Osteocyte (in vitro differentiated cells): ENCODE measurements around the gene SLC17A9. TPM values are rescaled to one million over a fixed set of nuclear protein-coding genes. Genes with fewer than 3 reads are reported as not detected.

Experiments used
- DNase-seq: peaks from one replicate; pipeline ENCODE4 v3.0.0; 2021; ENCODE audit warnings: mixed read lengths; ENCODE audit not compliant: unreplicated experiment; ENCODE audit errors: extremely low spot score
- H3K27ac Mint-ChIP-seq: one replicate; pipeline ENCODE4 v1.8.0; 2021; ENCODE audit warnings: mild to moderate bottlenecking, mixed read lengths; ENCODE audit not compliant: unreplicated experiment
- H3K27me3 Mint-ChIP-seq: one replicate; pipeline ENCODE4 v1.8.0; 2021; ENCODE audit warnings: mixed read lengths; ENCODE audit not compliant: unreplicated experiment
- H3K36me3 Mint-ChIP-seq: one replicate; pipeline ENCODE4 v1.8.0; 2021; ENCODE audit warnings: mixed read lengths; ENCODE audit not compliant: unreplicated experiment
- H3K4me1 Mint-ChIP-seq: one replicate; pipeline ENCODE4 v1.8.0; 2021; ENCODE audit warnings: mixed read lengths; ENCODE audit not compliant: unreplicated experiment
- H3K4me3 Mint-ChIP-seq: one replicate; pipeline ENCODE4 v1.8.0; 2021; ENCODE audit warnings: mild to moderate bottlenecking, moderate library complexity, mixed read lengths; ENCODE audit not compliant: unreplicated experiment
- H3K9me3 Mint-ChIP-seq: one replicate; pipeline ENCODE4 v1.8.0; 2021; ENCODE audit warnings: mixed read lengths; ENCODE audit not compliant: unreplicated experiment
- total RNA-seq: library from RNA; stranded (reverse); gene quantifications from 2 replicates; pipeline ENCODE4 v1.2.1, GENCODE V29; 2021
- TF ChIP-seq, protein P1 (sequence below): fragments of 200-600 bp; sonication (generic); IDR thresholded peaks from 2 replicates; pipeline ENCODE4 v1.5.0; 2021; ENCODE audit warnings: antibody characterized with exemption, mild to moderate bottlenecking, moderate library complexity

Gene SLC17A9
- total RNA-seq, 1 donor from 2014 or later: not detected

DNA sequence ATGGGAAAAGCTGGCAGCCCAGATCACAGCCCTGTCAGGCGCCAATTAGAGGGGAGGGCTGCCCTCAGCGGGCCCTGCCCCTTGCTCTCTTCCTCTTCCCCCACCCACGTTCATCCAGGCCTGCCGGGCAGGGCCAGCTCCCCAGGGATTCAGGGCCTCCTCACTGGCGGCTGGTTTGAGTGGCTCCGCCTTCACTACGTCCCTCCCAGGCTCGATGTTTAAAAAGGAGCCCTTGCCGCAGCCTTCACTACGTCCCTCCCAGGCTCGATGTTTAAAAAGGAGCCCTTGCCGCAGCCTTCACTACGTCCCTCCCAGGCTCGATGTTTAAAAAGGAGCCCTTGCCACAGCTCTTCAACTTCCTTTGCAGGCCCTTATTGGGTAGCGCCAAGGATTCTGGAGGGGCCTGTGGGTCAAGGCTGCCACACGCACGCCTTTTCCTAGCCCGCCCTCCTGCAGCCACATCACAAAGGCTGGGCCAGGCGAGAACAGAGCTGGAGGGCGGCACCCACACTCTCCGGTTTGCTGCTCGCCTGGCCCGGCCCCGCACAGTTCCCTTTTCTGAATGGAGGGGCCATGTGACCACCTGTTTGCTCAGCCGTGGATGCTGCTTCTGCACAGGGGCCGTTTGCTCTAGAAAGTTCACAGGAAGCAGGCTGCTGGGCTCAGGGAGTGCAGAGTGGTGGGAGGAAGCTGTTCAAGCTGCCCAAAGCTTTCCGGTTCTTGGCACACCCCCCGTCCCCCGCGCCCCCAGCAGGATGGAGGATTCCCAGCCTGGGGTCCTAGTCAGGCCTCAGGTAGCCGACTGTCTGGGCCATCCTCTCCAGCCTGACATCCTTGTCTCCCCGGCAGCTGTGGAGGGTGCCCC lies 1.6 kb downstream of the SLC17A9 start:
- H3K4me3 Mint-ChIP-seq: no peak overlapping the region
- no peak overlapping the region for H3K27ac Mint-ChIP-seq
- no peaks in the 10 kb centered on the region for H3K9me3 Mint-ChIP-seq
- TF ChIP-seq, protein P1, sequence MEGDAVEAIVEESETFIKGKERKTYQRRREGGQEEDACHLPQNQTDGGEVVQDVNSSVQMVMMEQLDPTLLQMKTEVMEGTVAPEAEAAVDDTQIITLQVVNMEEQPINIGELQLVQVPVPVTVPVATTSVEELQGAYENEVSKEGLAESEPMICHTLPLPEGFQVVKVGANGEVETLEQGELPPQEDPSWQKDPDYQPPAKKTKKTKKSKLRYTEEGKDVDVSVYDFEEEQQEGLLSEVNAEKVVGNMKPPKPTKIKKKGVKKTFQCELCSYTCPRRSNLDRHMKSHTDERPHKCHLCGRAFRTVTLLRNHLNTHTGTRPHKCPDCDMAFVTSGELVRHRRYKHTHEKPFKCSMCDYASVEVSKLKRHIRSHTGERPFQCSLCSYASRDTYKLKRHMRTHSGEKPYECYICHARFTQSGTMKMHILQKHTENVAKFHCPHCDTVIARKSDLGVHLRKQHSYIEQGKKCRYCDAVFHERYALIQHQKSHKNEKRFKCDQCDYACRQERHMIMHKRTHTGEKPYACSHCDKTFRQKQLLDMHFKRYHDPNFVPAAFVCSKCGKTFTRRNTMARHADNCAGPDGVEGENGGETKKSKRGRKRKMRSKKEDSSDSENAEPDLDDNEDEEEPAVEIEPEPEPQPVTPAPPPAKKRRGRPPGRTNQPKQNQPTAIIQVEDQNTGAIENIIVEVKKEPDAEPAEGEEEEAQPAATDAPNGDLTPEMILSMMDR: no peak
- no peaks in the 10 kb centered on the region for H3K27me3 Mint-ChIP-seq
- no peak for DNase-seq
- peaks cover 9% of the 10 kb centered on the region for H3K4me1 Mint-ChIP-seq
- peaks cover 8% of the 10 kb centered on the region for H3K36me3 Mint-ChIP-seq

DNA sequence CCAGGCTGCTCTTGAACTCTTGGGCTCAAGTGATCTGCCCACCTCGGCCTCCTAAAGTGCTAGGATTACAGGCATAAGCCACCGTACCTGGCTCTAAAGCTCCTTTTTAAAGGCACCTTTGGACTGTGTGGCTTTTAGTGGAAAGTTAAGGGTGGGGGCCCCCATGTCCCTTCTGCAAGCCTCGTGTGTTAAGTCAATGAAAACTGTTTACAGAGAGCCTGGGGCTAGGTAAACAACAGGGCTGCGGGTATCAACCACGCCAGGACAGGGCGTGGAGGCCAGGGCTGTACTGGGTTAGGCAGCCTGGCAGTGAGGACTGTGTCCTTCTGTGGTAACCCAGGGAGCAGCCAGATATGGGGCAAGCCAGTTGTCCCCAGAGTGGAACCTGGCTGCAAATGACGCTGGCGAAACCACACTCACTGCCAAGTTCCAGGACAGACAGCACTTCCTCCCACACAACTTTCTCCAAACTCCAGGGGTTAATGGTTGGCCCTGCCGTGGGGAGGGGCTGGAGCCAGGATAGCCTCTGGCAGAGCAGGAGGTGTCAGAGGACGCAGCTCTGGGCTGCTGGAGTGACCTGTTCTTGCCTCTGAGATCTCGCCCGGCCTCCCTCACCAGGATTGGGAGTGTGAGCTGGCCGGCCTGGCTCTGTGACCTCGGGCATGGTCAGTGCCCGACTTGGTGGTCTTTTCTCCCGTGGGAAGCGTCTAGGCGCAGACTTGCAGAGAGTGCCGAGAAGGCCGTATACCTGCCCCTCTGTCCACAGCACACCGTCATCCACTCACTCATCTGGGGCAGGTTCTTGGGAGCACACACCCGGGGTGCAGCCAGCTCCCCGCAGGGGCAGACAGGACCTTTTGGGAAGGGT lies 3.2 kb downstream of the SLC17A9 start:
- H3K4me1 Mint-ChIP-seq: peaks cover 9% of the 10 kb centered on the region
- H3K36me3 Mint-ChIP-seq: no peaks in the 10 kb centered on the region
- no peaks in the 10 kb centered on the region for H3K27me3 Mint-ChIP-seq
- no peak for DNase-seq
- TF ChIP-seq, protein P1: no peak
- no peak overlapping the region for H3K4me3 Mint-ChIP-seq
- no peak overlapping the region for H3K27ac Mint-ChIP-seq
- no peaks in the 10 kb centered on the region for H3K9me3 Mint-ChIP-seq

DNA sequence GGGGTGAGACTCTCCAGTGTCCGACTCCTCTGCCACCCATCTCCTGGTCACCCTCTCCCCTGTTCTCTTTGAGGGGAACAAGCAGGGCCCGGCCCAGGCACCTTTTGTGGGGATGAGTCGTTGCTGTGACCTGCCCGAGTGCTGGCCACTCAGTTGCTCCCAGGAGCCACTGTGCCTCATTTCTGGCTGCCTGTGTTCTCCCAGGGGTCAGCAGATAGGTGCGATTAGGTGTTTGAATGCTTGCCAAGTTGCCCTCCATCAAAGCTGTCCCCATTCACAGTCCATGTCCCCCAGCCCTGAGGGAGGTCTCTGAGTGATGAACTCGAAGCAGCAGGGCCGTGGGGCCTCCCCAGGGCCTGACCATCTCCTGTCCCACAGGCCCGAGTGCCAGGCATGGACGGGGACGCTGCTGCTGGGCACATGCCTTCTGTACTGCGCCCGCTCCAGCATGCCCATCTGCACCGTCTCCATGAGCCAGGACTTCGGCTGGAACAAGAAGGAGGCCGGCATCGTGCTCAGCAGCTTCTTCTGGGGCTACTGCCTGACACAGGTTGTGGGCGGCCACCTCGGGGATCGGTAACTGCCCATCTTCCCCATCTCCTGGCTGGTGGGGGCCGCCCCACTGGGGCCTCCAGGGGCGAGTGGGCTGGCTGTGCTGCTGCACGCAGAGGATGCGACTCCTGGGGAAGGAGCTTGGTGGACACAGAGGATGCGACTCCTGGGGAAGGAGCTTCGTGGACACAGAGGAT lies 4.1 kb downstream of the SLC17A9 start:
- Mint-ChIP-seq H3K9me3 (no peaks in the 10 kb centered on the region), H3K4me1 (peaks cover 9% of the 10 kb centered on the region), H3K36me3 (no peaks in the 10 kb centered on the region), H3K4me3 (no peak overlapping the region), H3K27me3 (no peaks in the 10 kb centered on the region), H3K27ac (no peak overlapping the region)
- TF ChIP-seq, protein P1: no peak
- no peak for DNase-seq

DNA sequence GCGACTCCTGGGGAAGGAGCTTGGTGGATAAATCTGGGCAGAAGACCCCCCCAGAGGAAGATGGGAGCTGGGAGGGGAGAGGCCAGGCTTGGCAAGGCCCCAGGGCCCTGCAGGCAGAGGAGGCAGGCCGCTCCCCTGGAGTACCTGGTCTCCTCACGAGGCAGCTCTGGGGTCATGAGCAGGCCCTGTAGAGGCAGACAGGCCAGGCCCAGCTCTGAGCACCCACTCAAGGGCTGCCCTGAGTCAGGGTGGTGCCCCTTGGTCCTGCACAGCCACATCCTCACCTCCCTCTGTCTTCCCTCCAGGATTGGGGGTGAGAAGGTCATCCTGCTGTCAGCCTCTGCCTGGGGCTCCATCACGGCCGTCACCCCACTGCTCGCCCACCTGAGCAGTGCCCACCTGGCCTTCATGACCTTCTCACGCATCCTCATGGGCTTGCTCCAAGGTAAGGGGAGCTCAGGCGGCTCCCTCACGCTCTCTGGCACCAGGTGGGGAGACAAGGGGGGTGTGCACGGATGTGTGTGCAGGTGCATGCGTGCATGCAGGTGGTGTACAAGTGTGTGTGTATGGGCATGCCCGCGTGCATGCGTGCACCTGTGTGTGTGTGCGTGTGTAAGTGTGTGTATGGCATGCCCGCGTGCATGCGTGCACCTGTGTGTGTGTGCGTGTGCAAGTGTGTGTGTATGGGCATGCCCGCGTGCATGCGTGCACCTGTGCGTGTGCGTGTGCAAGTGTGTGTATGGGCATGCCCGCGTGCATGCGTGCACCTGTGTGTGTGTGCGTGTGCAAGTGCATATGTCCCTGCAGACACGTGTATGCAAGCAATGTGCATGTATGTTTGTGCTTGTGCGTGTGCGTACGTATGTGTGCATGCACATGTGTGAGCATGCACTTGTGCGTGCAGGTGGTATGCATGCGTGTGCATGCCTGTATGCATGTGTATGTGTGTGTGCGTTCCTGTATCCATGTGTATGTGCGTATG lies 4.9 kb downstream of the SLC17A9 start:
- Mint-ChIP-seq H3K4me1 (peaks cover 9% of the 10 kb centered on the region), H3K4me3 (no peak overlapping the region), H3K27ac (no peak overlapping the region), H3K36me3 (no peaks in the 10 kb centered on the region), H3K27me3 (no peaks in the 10 kb centered on the region), H3K9me3 (no peaks in the 10 kb centered on the region)
- no peak for DNase-seq
- TF ChIP-seq, protein P1: no peak
